ENCODE measurements around the gene FAM53A.

The FAM53A gene

DNA sequence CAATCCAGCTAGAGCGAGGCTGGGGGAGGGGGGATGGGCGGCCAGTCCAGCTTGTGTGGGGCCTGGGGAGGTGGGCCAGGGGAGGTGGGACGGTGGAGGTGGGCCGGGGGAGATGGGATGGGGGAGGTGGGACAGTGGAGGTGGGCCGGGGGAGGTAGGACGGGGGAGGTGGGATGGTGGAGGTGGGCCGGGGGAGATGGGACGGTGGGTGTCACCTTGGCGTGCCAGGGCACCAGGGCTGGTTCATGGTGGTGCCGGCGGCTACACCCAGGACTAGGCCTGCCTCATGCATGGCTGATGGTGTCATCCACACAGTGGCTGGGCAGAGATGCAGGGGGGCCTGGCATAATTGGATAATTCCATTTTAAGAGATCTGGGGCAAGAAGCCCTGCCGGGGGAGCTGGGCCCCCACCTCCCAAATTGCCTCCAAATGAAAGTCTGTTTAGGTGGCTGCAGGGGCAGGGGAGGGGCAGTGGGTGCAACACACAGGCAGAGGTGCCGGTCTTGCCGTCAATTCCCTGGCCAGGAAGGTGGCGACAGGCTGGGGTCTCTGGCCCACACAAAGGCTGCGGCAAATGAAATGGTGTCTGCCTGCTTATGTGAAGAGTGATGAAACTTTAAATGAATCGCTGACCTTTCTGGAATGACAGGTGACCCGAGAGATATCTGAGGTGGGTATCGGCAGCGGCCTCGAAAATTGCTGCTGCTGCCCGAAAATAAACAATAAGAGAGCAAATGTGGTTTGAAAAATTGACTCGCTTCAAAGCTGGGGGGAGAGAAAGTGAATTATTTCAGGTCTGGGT, 82.1 kb downstream of the FAM53A start:
- no peak for DNase-seq

DNA sequence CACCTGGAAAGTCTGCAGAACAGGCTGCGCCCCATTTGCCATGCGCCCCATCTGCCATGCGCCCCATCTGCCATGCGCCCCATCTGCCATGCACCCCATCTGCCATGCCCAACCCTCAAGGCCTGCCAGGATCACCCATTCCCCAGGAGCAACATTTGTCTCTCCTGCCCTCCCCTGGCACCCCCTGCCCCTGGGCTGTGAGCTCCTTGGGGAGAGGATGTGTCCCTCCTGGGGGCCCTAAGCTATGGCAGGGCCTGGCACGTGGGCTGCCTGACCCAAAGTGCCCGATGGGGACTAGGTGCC, 82.6 kb downstream of the FAM53A start:
- no peak for DNase-seq

- DNase-seq, result no peak
Observed at GRCh38 chr4:1600811-1601532, 83.1 kb downstream of the FAM53A start.

GRCh38 chr4:1600211-1600780, 83.8 kb downstream of the FAM53A start:
- no peak for DNase-seq

GRCh38 chr4:1599491-1600210, 84.5 kb downstream of the FAM53A start:
- DNase-seq, result no peak

DNA sequence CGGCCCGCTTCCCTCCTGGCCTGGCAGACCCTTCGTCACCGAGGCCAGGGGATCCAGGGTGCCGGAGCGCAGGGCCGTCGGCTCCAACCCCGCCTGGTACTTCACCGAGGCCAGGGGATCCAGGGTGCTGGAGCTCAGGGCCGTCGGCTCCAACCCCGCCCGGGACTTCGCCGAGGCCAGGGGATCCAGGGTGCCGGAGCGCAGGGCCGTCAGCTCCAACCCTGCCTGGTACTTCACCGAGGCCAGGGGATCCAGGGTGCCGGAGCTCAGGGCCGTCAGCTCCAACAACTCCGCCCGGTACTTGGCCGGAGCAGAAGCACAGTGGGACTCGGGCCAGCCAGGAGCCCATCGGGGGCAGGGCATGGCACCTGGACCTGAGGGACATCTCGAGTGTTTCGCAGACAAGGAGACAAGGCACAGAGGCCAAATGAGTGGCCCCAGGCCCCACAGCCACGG, 85.1 kb downstream of the FAM53A start:
- DNase-seq, result no peak

- no peak for DNase-seq
Observed at GRCh38 chr4:1598206-1599025, 85.7 kb downstream of the FAM53A start.

- DNase-seq, result no peak
Observed at GRCh38 chr4:1597021-1597931, 86.8 kb downstream of the FAM53A start.

DNA sequence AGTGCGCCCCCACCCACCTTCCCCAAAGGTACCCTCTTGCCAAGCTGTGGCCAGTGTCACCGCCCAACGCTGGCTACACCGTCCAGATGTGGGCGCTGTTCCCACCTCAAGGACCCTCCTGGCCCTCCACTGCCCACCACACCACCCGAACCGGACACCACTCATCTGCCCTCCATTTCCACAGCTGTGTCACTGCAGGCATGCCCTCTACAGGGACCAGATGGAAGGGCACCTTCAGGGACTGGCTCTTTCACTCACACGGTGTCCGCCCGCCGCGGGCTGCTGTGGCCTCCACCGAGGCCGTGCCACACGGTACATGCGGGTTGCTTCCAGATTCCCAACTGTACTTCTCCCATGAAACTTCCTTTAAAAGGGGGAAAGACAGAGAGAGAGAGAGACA, 87.7 kb downstream of the FAM53A start:
- DNase-seq, result no peak

DNA sequence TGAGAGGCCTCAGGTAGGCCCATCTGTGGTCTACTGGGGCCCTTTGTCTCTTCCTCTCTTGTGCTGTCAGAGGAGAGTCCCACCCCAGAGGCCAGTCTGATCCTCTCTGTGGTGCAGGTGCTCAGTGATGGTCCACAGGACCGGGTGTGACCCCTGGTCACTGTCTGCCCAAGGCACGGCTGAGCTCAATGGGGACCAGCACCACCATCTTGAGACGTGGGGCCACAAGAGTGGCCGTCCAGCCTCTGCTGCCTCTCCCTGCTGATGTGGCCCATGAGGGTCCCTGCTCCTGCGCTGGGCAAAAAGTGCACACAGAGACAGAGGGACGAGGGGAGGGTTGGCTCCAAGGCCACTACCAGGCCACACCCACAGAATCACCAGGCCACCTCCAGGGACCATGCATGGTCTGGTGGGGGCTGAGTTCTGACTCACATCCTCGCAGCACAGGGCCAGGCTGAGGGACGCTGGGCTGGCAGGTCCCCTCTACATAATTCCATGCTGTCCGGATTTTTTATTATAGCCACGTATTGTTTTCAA, 88.3 kb downstream of the FAM53A start:
- DNase-seq, result no peak

GRCh38 chr4:1594871-1595788, 89.0 kb downstream of the FAM53A start:
- DNase-seq, result no peak

DNA sequence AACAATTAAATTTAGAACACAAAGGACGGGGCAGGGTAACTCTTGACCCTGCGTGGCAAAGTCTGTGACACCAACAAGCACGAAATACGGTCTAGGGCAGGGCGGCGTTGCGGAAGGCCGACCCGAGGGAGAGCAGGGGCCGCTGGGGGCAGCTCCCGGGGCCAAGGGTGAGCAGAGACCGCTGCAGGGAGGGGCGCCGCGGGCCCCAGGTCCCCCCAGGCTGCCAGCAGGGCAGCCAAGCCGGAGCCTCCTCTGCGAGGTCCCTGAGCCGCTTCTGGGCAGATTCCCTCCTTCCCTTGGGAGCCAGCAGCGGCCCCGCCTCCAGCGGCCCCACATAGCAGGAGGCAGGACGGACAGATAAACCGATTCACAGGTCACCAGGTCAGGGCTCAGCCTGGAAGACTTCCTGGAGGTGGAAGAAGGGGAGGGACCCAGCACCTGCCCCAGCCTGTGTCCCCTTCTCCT, 90.2 kb downstream of the FAM53A start:
- no peak for DNase-seq

DNA sequence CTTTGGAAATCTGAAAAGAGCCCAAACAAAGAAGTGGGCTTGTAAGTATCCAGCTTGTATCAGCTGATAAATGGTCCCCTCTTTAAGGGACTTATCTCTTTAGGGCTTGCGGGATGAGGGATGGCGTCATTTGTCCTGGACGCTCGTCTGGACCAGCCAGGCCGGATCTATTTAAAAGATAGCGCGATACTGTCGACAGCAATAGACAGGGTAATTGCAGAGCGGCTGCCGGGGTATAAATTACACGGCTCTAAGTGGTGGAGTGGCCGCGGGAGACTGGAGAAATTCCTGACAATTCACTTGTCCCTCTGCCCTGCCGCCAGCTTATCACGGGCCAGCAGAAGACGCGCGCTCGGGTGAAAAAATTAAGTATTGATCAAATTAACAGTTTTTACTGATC, 90.7 kb downstream of the FAM53A start:
- DNase-seq, result no peak

- DNase-seq, result no peak
Observed at GRCh38 chr4:1592709-1593417, 91.2 kb downstream of the FAM53A start.

GRCh38 chr4:1592068-1592708, 91.9 kb downstream of the FAM53A start:
- DNase-seq, result no peak

- DNase-seq, result no peak
Observed at GRCh38 chr4:1591107-1591506, 93.0 kb downstream of the FAM53A start.

GRCh38 chr4:1590244-1590643, 93.9 kb downstream of the FAM53A start:
- DNase-seq, result no peak
